GM19324 (cell line): ENCODE data around the gene CX3CR1.
"Not testable (repeated sequence)": the region's sequence is repeated elsewhere in the genome, so short reads cannot be mapped to it uniquely, and the experiment has no call there.

ENCODE experiments used
- ATAC-seq: cut with Tn5 transposase; IDR thresholded peaks from one replicate; pipeline ENCODE4 v1.9.1; 2021; ENCODE audit warnings: mild to moderate bottlenecking, moderate library complexity; ENCODE audit not compliant: unreplicated experiment, low FRiP score

Gene CX3CR1

DNA sequence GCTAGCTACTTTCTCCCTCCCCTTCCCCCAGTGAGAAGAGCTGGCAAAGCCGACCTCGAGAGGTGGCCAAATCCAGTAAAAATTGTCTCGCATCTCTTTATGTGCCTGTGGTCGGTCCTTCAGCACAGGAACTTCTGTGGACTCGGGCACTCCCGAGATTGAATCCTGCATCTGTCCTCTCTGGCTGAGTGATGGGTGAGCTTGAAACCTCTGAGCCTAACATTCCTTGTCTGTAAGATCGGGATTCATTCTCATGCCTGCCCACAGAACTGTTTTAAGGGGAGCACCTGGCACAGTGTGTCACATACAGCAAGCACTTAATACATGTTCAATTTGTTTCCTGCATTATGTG is 11.3 kb downstream of the CX3CR1 start:
- ATAC-seq: no peak

- no peak for ATAC-seq
Measured at GRCh38 chr3:39267631-39268548, 11.9 kb downstream of the CX3CR1 start.

GRCh38 chr3:39264053-39264452 is 15.8 kb downstream of the CX3CR1 start:
- ATAC-seq: no peak

DNA sequence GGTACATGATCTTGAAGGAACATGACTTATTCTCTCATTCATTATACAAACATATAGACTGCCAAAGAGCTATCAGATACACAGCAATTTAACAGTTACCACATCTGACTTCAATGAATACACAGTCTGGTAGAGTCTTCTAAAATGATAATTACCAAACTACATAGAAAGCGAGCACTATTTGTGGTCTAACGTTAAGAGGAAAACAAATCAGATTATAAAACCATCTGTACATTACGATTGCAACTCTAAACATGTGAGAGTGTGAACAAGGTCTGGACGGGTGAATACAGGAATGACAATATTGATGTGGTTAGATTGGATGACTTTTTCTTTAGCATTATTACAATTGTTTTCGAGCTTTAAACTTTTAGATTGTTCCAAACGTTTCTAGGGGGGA is 16.3 kb downstream of the CX3CR1 start:
- no peak for ATAC-seq

- no peak for ATAC-seq
Measured at GRCh38 chr3:39262846-39263245, 17.0 kb downstream of the CX3CR1 start.

DNA sequence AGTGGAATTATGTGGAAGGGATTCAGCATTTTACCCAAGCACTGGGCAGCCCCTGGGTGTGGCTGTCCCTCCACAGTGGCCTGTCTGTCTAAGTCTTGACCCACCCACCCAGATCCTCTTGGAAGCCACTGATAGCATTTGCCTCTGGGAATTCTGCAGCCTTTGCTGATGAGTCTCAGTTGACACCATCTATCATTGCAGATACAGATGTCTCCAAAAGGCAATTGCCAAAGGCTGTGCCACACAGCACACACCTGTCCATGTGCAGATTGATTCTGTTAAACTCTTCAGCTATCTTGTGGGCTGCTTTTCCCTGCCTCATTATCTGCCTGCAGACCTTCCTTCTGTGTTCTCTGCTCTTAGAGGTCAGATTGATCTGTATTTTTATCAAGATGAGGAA is 18.1 kb downstream of the CX3CR1 start:
- ATAC-seq: no peak

GRCh38 chr3:39260957-39261356 is 18.9 kb downstream of the CX3CR1 start:
- ATAC-seq: no peak

GRCh38 chr3:39260318-39260717 is 19.5 kb downstream of the CX3CR1 start:
- no peak for ATAC-seq

- peak; percentile 96 for ATAC-seq
Measured at GRCh38 chr3:39255503-39256325, 24.1 kb downstream of the CX3CR1 start.

GRCh38 chr3:39254806-39255449 is 24.9 kb downstream of the CX3CR1 start:
- ATAC-seq: no peak

DNA sequence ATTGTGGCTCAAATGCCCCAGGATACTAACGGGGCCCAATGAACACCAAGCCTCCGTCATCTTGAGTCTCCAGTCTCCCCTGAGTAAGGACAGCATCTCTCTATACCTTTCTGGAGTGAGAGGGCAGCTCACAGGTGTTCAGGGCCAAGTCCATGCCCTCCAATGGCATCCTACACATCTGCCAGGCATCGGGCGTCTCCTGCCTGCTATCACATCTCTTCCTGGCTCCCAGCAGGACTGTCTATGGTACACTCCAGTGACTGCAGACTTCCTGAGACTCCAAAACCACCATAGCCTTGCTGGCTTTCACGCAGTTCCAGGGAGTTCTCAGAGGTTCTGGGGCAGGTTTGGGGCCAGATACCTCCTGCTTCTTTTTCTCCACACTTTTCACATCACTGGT is 28.3 kb downstream of the CX3CR1 start:
- no peak for ATAC-seq

DNA sequence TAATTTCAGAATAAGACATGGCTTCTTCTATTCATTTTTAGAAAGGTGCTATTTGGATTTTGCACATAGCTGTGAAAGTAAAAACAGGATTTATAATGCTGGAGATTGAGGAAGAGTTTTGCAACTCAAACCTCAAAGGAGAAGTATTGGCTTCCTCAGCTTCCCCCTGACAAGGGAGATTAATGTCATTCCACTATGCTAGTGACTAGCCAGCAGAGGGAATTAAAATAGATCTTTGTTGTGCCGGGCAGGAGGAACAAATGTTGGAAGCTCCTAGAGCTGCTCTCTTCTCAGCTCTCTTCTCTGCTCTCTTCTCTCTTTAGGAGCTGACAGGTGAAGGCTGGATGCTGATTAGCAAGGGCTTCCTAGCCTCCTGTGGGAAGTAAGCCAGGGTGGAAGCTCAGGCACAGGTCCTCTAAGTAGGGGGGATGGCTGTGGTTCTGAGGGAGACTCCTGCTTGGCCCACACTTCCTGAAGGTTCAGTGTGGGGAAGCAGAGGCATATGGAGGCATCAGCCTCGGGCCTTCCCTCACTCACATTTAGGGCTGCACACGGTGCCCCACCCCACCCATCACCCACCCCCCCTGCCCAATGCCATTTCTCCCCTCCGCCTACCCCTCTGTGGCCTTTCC is 29.6 kb downstream of the CX3CR1 start:
- ATAC-seq: no peak

- no peak for ATAC-seq
Measured at GRCh38 chr3:39249453-39250115, 30.3 kb downstream of the CX3CR1 start.

GRCh38 chr3:39241561-39241960 is 38.3 kb downstream of the CX3CR1 start:
- no peak for ATAC-seq

DNA sequence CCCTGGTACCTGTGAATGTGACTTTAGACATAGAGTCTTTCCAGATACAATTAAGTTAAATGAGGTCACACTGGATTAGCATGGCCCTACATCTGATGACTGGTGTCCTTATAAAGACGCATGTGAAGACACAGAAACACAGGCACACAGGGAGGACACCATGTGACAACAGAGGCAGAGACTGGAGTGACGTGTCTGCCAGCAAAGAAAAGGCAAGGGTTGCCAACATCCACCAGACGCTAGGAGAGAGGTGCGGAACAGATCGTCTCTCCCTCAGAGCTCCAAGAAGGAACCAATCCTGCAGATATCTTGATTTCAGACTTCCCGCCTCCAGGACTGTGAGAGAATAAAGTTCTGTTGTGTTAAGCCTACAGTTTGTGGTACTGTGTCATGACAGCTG is 42.8 kb downstream of the CX3CR1 start:
- ATAC-seq: no peak

DNA sequence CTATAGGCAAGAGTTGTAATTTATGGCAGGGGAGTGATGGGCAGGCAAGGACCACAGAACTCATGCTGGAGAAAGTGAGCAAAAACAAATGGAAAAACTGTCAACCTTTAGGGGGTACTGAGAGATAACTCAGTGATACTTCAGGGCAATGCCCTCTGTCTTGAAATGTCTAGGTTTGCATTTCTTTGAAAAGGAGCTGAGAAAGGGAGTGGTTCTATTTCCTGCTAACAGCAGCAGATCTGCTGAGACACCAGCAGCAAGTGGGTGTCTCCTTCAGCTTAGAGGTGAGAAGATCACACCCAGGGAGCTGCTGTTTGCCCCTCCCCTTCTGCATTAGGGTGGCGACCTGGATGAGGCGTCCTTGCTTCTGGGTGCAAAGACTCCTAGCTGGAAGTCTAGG is 45.2 kb downstream of the CX3CR1 start:
- no peak for ATAC-seq

- ATAC-seq: no peak
Measured at GRCh38 chr3:39232859-39233258, 47.0 kb downstream of the CX3CR1 start.

GRCh38 chr3:39230453-39230852 is 49.4 kb downstream of the CX3CR1 start:
- ATAC-seq: no peak

- ATAC-seq: no peak
Measured at GRCh38 chr3:39228496-39228895, 51.3 kb downstream of the CX3CR1 start.

- ATAC-seq: not testable (repeated sequence)
Measured at GRCh38 chr3:39227596-39227995, 52.2 kb downstream of the CX3CR1 start.
